ENCODE results near the gene PGM1. TPM values are rescaled to one million over a fixed set of nuclear protein-coding genes. Genes with fewer than 3 reads are reported as not detected.

The PGM1 gene
- total RNA-seq, 2 experiments from 2014 or later: 38.8 to 43.8 TPM

- ATAC-seq (no peak), DNase-seq (no peak)
- H3K27me3 Mint-ChIP-seq: no peaks in the 10 kb centered on the region
- no peak overlapping the region for H3K4me3 Mint-ChIP-seq
- intact Hi-C loops (cut with DNase I, micrococcal nuclease): no loop called here
- peaks cover 2% of the 10 kb centered on the region for H3K36me3 Mint-ChIP-seq (ENCODE audit: low read depth)
- ChIA-PET POLR2A (no interaction called here), CTCF (interaction anchor here (0.6 to 1.4 kb wide), 3 partner anchors 71 to 623 kb away, joined by 4 to 6 read pairs (median 4); no protein-coding TSS in a partner anchor)
- H3K27ac Mint-ChIP-seq: no peak overlapping the region
- no peaks in the 10 kb centered on the region for H3K4me1 Mint-ChIP-seq
- H3K9me3 Mint-ChIP-seq (ENCODE audit: low read depth): no peaks in the 10 kb centered on the region
These were observed 27.5 kb downstream of the PGM1 start for GRCh38 chr1:63620671-63621070.

GRCh38 chr1:63621075-63621474 is 27.9 kb downstream of the PGM1 start:
- ATAC-seq (no peak), DNase-seq (no peak)
- H3K9me3 Mint-ChIP-seq (ENCODE audit: low read depth): no peaks in the 10 kb centered on the region
- intact Hi-C loops (cut with DNase I, micrococcal nuclease): no loop called here
- peaks cover 2% of the 10 kb centered on the region for H3K36me3 Mint-ChIP-seq (ENCODE audit: low read depth)
- CTCF ChIA-PET: interaction anchor here (0.7 to 1.3 kb wide), 2 partner anchors 71 to 622 kb away, joined by 3 to 6 read pairs; no protein-coding TSS in a partner anchor
- peaks cover 2% of the 10 kb centered on the region for H3K4me1 Mint-ChIP-seq
- H3K4me3 Mint-ChIP-seq: no peak overlapping the region
- H3K27ac Mint-ChIP-seq: no peak overlapping the region
- POLR2A ChIA-PET: no interaction called here
- no peaks in the 10 kb centered on the region for H3K27me3 Mint-ChIP-seq

GRCh38 chr1:63621698-63622097 is 28.5 kb downstream of the PGM1 start:
- Mint-ChIP-seq H3K36me3 (ENCODE audit: low read depth) (peaks cover 2% of the 10 kb centered on the region), H3K27ac (no peak overlapping the region), H3K4me3 (no peak overlapping the region), H3K27me3 (no peaks in the 10 kb centered on the region), H3K9me3 (ENCODE audit: low read depth) (no peaks in the 10 kb centered on the region), H3K4me1 (peaks cover 2% of the 10 kb centered on the region)
- ATAC-seq (no peak), DNase-seq (no peak)
- ChIA-PET CTCF (interaction anchor here (0.7 to 1.3 kb wide), 3 partner anchors 70 to 621 kb away, joined by 3 to 6 read pairs (median 3); no protein-coding TSS in a partner anchor), POLR2A (no interaction called here)
- intact Hi-C loops (cut with DNase I, micrococcal nuclease): no loop called here

GRCh38 chr1:63622849-63623566 is 29.8 kb downstream of the PGM1 start:
- no peak for ATAC-seq
- H3K36me3 Mint-ChIP-seq (ENCODE audit: low read depth): peaks cover 2% of the 10 kb centered on the region

GRCh38 chr1:63623952-63624351 is 30.7 kb downstream of the PGM1 start:
- ATAC-seq (no peak), DNase-seq (no peak)
- peaks cover 2% of the 10 kb centered on the region for H3K36me3 Mint-ChIP-seq (ENCODE audit: low read depth)
- H3K4me1 Mint-ChIP-seq: peaks cover 10% of the 10 kb centered on the region
- intact Hi-C loops (cut with DNase I, micrococcal nuclease): no loop called here
- H3K4me3 Mint-ChIP-seq: no peak overlapping the region
- ChIA-PET CTCF (interaction anchor here (1.3 kb wide), 1 partner anchor 513 kb away, joined by 5 read pairs; no protein-coding TSS in a partner anchor), POLR2A (no interaction called here)
- no peaks in the 10 kb centered on the region for H3K9me3 Mint-ChIP-seq (ENCODE audit: low read depth)
- no peaks in the 10 kb centered on the region for H3K27me3 Mint-ChIP-seq
- no peak overlapping the region for H3K27ac Mint-ChIP-seq

More at GRCh38 chr1:63622849-63623566, 29.8 kb downstream of the PGM1 start:
- Mint-ChIP-seq H3K27me3 (no peaks in the 10 kb centered on the region), H3K4me1 (peaks cover 5% of the 10 kb centered on the region), H3K4me3 (no peak overlapping the region), H3K9me3 (ENCODE audit: low read depth) (no peaks in the 10 kb centered on the region), H3K27ac (no peak overlapping the region)
- POLR2A ChIA-PET: no interaction called here
- intact Hi-C loops (cut with DNase I, micrococcal nuclease): no loop called here
- DNase-seq: no peak
- CTCF ChIA-PET: interaction anchor here (1.3 kb wide), 1 partner anchor 514 kb away, joined by 5 read pairs; no protein-coding TSS in a partner anchor

- no peak for DNase-seq
- intact Hi-C loops (cut with DNase I, micrococcal nuclease): no loop called here
- CTCF ChIA-PET: interaction anchor here (0.6 to 1.0 kb wide), 3 partner anchors 10 to 1044 kb away, joined by 3 to 4 read pairs (median 3); no protein-coding TSS in a partner anchor
These were observed 31.7 kb downstream of the PGM1 start for GRCh38 chr1:63624911-63625310.

GRCh38 chr1:63626222-63626621 is 33.0 kb downstream of the PGM1 start:
- H3K9me3 Mint-ChIP-seq (ENCODE audit: low read depth): no peaks in the 10 kb centered on the region
- H3K36me3 Mint-ChIP-seq (ENCODE audit: low read depth): peaks cover 4% of the 10 kb centered on the region
- H3K4me3 Mint-ChIP-seq: no peak overlapping the region
- no peak for ATAC-seq
- POLR2A ChIA-PET: no interaction called here
- DNase-seq: no peak
- no peaks in the 10 kb centered on the region for H3K27me3 Mint-ChIP-seq
- intact Hi-C loops (cut with DNase I, micrococcal nuclease): no loop called here
- CTCF ChIA-PET: interaction anchor here (0.7 kb wide), 1 partner anchor 51 kb away, joined by 3 read pairs; no protein-coding TSS in a partner anchor
- peaks cover 10% of the 10 kb centered on the region for H3K4me1 Mint-ChIP-seq
- H3K27ac Mint-ChIP-seq: no peak overlapping the region

More at GRCh38 chr1:63624911-63625310, 31.7 kb downstream of the PGM1 start:
- Mint-ChIP-seq H3K4me3 (no peak overlapping the region), H3K36me3 (ENCODE audit: low read depth) (peaks cover 2% of the 10 kb centered on the region), H3K27me3 (no peaks in the 10 kb centered on the region), H3K27ac (no peak overlapping the region), H3K9me3 (ENCODE audit: low read depth) (no peaks in the 10 kb centered on the region), H3K4me1 (peaks cover 10% of the 10 kb centered on the region)
- no peak for ATAC-seq
- POLR2A ChIA-PET: no interaction called here

GRCh38 chr1:63628607-63629006 is 35.4 kb downstream of the PGM1 start:
- CTCF ChIA-PET: no interaction called here
- POLR2A ChIA-PET: no interaction called here

GRCh38 chr1:63630238-63630637 is 37.0 kb downstream of the PGM1 start:
- H3K27ac Mint-ChIP-seq: no peak overlapping the region
- CTCF ChIA-PET: no interaction called here
- H3K27me3 Mint-ChIP-seq: no peaks in the 10 kb centered on the region
- H3K4me3 Mint-ChIP-seq: no peak overlapping the region
- POLR2A ChIA-PET: no interaction called here
- ATAC-seq (no peak), DNase-seq (no peak)
- intact Hi-C loops (cut with DNase I, micrococcal nuclease): no loop called here
- peaks cover 10% of the 10 kb centered on the region for H3K4me1 Mint-ChIP-seq
- H3K9me3 Mint-ChIP-seq (ENCODE audit: low read depth): no peaks in the 10 kb centered on the region
- H3K36me3 Mint-ChIP-seq (ENCODE audit: low read depth): peaks cover 25% of the 10 kb centered on the region

More at GRCh38 chr1:63628607-63629006, 35.4 kb downstream of the PGM1 start:
- H3K9me3 Mint-ChIP-seq (ENCODE audit: low read depth): no peaks in the 10 kb centered on the region
- DNase-seq (no peak), ATAC-seq (no peak)
- H3K36me3 Mint-ChIP-seq (ENCODE audit: low read depth): peaks cover 13% of the 10 kb centered on the region
- no peaks in the 10 kb centered on the region for H3K27me3 Mint-ChIP-seq
- intact Hi-C loops (cut with DNase I, micrococcal nuclease): no loop called here
- no peak overlapping the region for H3K4me3 Mint-ChIP-seq
- no peak overlapping the region for H3K27ac Mint-ChIP-seq
- peaks cover 10% of the 10 kb centered on the region for H3K4me1 Mint-ChIP-seq

GRCh38 chr1:63630666-63631065 is 37.5 kb downstream of the PGM1 start:
- DNase-seq: no peak
- intact Hi-C loops (cut with DNase I, micrococcal nuclease): no loop called here
- peaks cover 25% of the 10 kb centered on the region for H3K36me3 Mint-ChIP-seq (ENCODE audit: low read depth)
- H3K27ac Mint-ChIP-seq: no peak overlapping the region
- no peaks in the 10 kb centered on the region for H3K27me3 Mint-ChIP-seq
- H3K9me3 Mint-ChIP-seq (ENCODE audit: low read depth): no peaks in the 10 kb centered on the region
- CTCF ChIA-PET: no interaction called here
- no peak overlapping the region for H3K4me3 Mint-ChIP-seq
- POLR2A ChIA-PET: no interaction called here
- no peak for ATAC-seq
- peaks cover 10% of the 10 kb centered on the region for H3K4me1 Mint-ChIP-seq

- ChIA-PET CTCF (no interaction called here), POLR2A (no interaction called here)
- H3K4me3 Mint-ChIP-seq: no peak overlapping the region
- ATAC-seq (no peak), DNase-seq (no peak)
- H3K36me3 Mint-ChIP-seq (ENCODE audit: low read depth): peaks cover 35% of the 10 kb centered on the region
- H3K9me3 Mint-ChIP-seq (ENCODE audit: low read depth): no peaks in the 10 kb centered on the region
- no peaks in the 10 kb centered on the region for H3K27me3 Mint-ChIP-seq
- H3K27ac Mint-ChIP-seq: no peak overlapping the region
- intact Hi-C loops (cut with DNase I, micrococcal nuclease): no loop called here
- H3K4me1 Mint-ChIP-seq: peaks cover 8% of the 10 kb centered on the region
These were observed 38.9 kb downstream of the PGM1 start for GRCh38 chr1:63632110-63632509.

GRCh38 chr1:63633281-63633680 is 40.1 kb downstream of the PGM1 start:
- H3K27ac Mint-ChIP-seq: no peak overlapping the region
- intact Hi-C loops (cut with DNase I, micrococcal nuclease): no loop called here
- H3K9me3 Mint-ChIP-seq (ENCODE audit: low read depth): no peaks in the 10 kb centered on the region
- H3K27me3 Mint-ChIP-seq: no peaks in the 10 kb centered on the region
- no peak for DNase-seq
- H3K36me3 Mint-ChIP-seq (ENCODE audit: low read depth): peaks cover 43% of the 10 kb centered on the region
- ChIA-PET CTCF (no interaction called here), POLR2A (no interaction called here)
- ATAC-seq: no peak
- no peak overlapping the region for H3K4me3 Mint-ChIP-seq
- peaks cover 3% of the 10 kb centered on the region for H3K4me1 Mint-ChIP-seq
